Measurements from ENCODE around the gene LTBP1. TPM values are rescaled to one million over a fixed set of nuclear protein-coding genes. Genes with fewer than 3 reads are reported as not detected.

The LTBP1 gene
- polyA plus RNA-seq, 2 of the 4 experiments (the other 2 are of a cell fraction): 23.8 to 30.4 TPM

- TF ChIP-seq HEYL (CRISPR knock-in tag; IDR thresholded peaks at IDR 0.05) (no peak), SMC3 (IDR thresholded peaks at IDR 0.05) (no peak), ZC3H11A (IDR thresholded peaks at IDR 0.05) (no peak), FOXS1 (CRISPR knock-in tag; IDR thresholded peaks at IDR 0.05) (no peak)
- TF ChIP-seq, protein P1, sequence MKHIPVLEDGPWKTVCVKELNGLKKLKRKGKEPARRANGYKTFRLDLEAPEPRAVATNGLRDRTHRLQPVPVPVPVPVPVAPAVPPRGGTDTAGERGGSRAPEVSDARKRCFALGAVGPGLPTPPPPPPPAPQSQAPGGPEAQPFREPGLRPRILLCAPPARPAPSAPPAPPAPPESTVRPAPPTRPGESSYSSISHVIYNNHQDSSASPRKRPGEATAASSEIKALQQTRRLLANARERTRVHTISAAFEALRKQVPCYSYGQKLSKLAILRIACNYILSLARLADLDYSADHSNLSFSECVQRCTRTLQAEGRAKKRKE (CRISPR knock-in tag; IDR thresholded peaks at IDR 0.05; ENCODE audit: low read depth): no peak
- ATAC-seq: no peak
- 60% methylated on average over 3 of the region's 3 CpGs for WGBS (ENCODE audit: missing lambda C conversion rate)
- Histone ChIP-seq H3K4me1 (0 out of 3 replicates have a peak, but pooled peaks cover 3% of the 10 kb centered on the region), H3K27ac (no peak overlapping the region), H3K9me3 (no peaks in the 10 kb centered on the region), H3K4me2 (no peak overlapping the region), H3K4me3 (no peak overlapping the region)
- no peak for DNase-seq (ENCODE audit: low read depth in 1 of 2, low spot score in 1 of 2)
- FAIRE-seq: no peak
- CTCF ChIA-PET: interaction anchor here (1.2 to 1.5 kb wide), 2 partner anchors 22 to 36 kb away, joined by 6 to 10 read pairs; no protein-coding TSS in a partner anchor
- POLR2A ChIA-PET: no interaction called here
These were observed 397.5 kb downstream of the LTBP1 start for GRCh38 chr2:33344230-33344629.

DNA sequence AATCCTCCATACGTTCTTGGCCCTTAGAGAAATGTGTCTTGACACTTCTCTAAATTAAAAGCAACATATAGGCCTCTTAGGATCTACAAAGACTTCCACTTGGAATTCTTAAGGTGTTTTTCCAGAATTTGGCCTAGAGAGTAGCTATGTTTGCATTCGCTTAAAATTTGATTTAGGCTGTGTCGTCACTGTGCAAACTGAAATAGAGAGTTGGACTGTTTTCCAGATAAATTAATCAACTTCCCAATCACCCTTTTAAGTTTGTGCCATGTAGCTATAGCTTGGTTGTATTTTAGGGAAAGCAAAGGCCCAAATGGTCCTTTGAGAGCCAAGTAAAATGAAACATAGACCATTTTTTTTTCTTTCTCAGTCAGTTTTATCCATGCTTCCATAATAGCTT lies 401.1 kb downstream of the LTBP1 start:
- H3K4me1 ChIP-seq: no peaks in the 10 kb centered on the region

GRCh38 chr2:33350632-33351031 lies 403.9 kb downstream of the LTBP1 start:
- Histone ChIP-seq H3K27ac (no peak overlapping the region), H3K9me3 (peaks cover 4% of the 10 kb centered on the region), H3K4me2 (no peak overlapping the region), H3K4me3 (no peak overlapping the region), H3K4me1 (no peaks in the 10 kb centered on the region)
- no peak for TF ChIP-seq ZFP36 (IDR thresholded peaks at IDR 0.05; ENCODE audit: borderline replicate concordance, partially characterized antibody)
- no peak for TF ChIP-seq HDAC2 (IDR thresholded peaks at IDR 0.05)
- TF ChIP-seq, protein P1 (CRISPR knock-in tag; IDR thresholded peaks at IDR 0.05; ENCODE audit: low read depth): no peak
- TF ChIP-seq SMC3 (IDR thresholded peaks at IDR 0.05): no peak
- TF ChIP-seq CHD2 (IDR thresholded peaks at IDR 0.05; ENCODE audit: low read length, partially characterized antibody): no peak
- no peak for TF ChIP-seq CBX8 (IDR thresholded peaks at IDR 0.05)
- TF ChIP-seq MAX (IDR thresholded peaks at IDR 0.05): no peak
- TF ChIP-seq HOXB13 (CRISPR knock-in tag; IDR thresholded peaks at IDR 0.05; ENCODE audit: low read depth): no peak
- no peak for TF ChIP-seq KDM5A (IDR thresholded peaks at IDR 0.05)
- no peak for TF ChIP-seq JUNB (IDR thresholded peaks at IDR 0.05)
- TF ChIP-seq SREBF2 (IDR thresholded peaks at IDR 0.05): no peak
- TF ChIP-seq JUN (IDR thresholded peaks at IDR 0.05): no peak
- no peak for TF ChIP-seq RCOR1 (IDR thresholded peaks at IDR 0.05; ENCODE audit: low read depth, low read length)
- TF ChIP-seq CTCF (IDR thresholded peaks at IDR 0.05): no peak
- no peak for TF ChIP-seq ZNF302 (CRISPR knock-in tag; IDR thresholded peaks at IDR 0.05)
- no peak for TF ChIP-seq MAFK (IDR thresholded peaks at IDR 0.05; ENCODE audit: partially characterized antibody)
- no peak for TF ChIP-seq HMGXB4 (CRISPR knock-in tag; IDR thresholded peaks at IDR 0.05; ENCODE audit: borderline replicate concordance)
- no peak for TF ChIP-seq MYC (IDR thresholded peaks at IDR 0.05; ENCODE audit: borderline replicate concordance, low read length)
- TF ChIP-seq, protein P2, sequence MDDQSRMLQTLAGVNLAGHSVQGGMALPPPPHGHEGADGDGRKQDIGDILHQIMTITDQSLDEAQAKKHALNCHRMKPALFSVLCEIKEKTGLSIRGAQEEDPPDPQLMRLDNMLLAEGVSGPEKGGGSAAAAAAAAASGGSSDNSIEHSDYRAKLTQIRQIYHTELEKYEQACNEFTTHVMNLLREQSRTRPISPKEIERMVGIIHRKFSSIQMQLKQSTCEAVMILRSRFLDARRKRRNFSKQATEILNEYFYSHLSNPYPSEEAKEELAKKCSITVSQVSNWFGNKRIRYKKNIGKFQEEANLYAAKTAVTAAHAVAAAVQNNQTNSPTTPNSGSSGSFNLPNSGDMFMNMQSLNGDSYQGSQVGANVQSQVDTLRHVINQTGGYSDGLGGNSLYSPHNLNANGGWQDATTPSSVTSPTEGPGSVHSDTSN (IDR thresholded peaks at IDR 0.05): no peak
- TF ChIP-seq HOXA7 (CRISPR knock-in tag; IDR thresholded peaks at IDR 0.05): no peak
- DNase-seq (ENCODE audit: low read depth in 1 of 2, low spot score in 1 of 2) (no peak), ATAC-seq (no peak), FAIRE-seq (no peak)
- ChIA-PET POLR2A (no interaction called here), CTCF (interaction anchor here (3.6 kb wide), 1 partner anchor 20 kb away, joined by 14 read pairs; no protein-coding TSS in a partner anchor)

More for the DNA sequence above, 401.1 kb downstream of the LTBP1 start:
- H3K4me2 ChIP-seq: no peak overlapping the region
- no peak overlapping the region for H3K27ac ChIP-seq
- FAIRE-seq: no peak
- no peak overlapping the region for H3K4me3 ChIP-seq
- H3K9me3 ChIP-seq: no peaks in the 10 kb centered on the region
- WGBS (ENCODE audit: missing lambda C conversion rate): 91% methylated on average over 3 of the region's 3 CpGs
- TF ChIP-seq JUNB (IDR thresholded peaks at IDR 0.05): no peak
- DNase-seq (ENCODE audit: low read depth in 1 of 2, low spot score in 1 of 2): no peak
- ATAC-seq: no peak
- POLR2A ChIA-PET: no interaction called here
- CTCF ChIA-PET: interaction anchor here (1.1 kb wide), 1 partner anchor 9 kb away, joined by 3 read pairs; no protein-coding TSS in a partner anchor
